A673 (cell line): ENCODE measurements around the gene GMEB2. TPM values are rescaled to one million over a fixed set of nuclear protein-coding genes. Genes with fewer than 3 reads are reported as not detected.
"Not testable (repeated sequence)": the region's sequence is repeated elsewhere in the genome, so short reads cannot be mapped to it uniquely, and the experiment has no call there.

Experiments
- BruUV-seq: library from RNA; stranded (reverse); fragments of 400-500 nt; replicated peaks from 2 replicates; lab custom pipeline; 2021; lab: Mats Ljungman, UMichigan
- CTCF ChIA-PET: fragments of 300-600 bp; sonication (Branson Sonifier 250); formaldehyde crosslinking; loops from one replicate; lab custom pipeline; 2022; ENCODE audit warnings: antibody characterized with exemption; lab: Charles Lee
- POLR2A ChIA-PET: fragments of 300-600 bp; sonication (Branson Sonifier 250); formaldehyde crosslinking; loops from one replicate; lab custom pipeline; 2022; ENCODE audit warnings: antibody characterized with exemption; ENCODE audit not compliant: low non-redundant PET; lab: Charles Lee
- DNase-seq: peaks from one replicate; pipeline ENCODE4 v3.0.0-alpha.2; 2015; ENCODE audit warnings: low spot score
- H3K27ac ChIP-seq: fragments of 200-600 bp; sonication (generic); 2 replicates; pipeline ENCODE4 v1.5.1; 2016; ENCODE audit warnings: mixed run types, low read depth, mild to moderate bottlenecking, mixed read lengths, antibody characterized with exemption, low read length; ENCODE audit not compliant: poor library complexity, severe bottlenecking
- H3K27me3 ChIP-seq: fragments of 200-600 bp; sonication (generic); replicated peaks from 2 replicates; pipeline ENCODE4 v1.6.1; 2017; ENCODE audit warnings: mixed run types, low read depth, mild to moderate bottlenecking, mixed read lengths, antibody characterized with exemption, low read length; ENCODE audit not compliant: insufficient read depth, poor library complexity
- H3K36me3 ChIP-seq: fragments of 200-600 bp; sonication (generic); 2 replicates; pipeline ENCODE4 v1.6.1; 2016; ENCODE audit warnings: mixed run types, mild to moderate bottlenecking, mixed read lengths, antibody characterized with exemption, low read length; ENCODE audit not compliant: insufficient read depth, poor library complexity, severe bottlenecking
- H3K4me1 ChIP-seq: fragments of 200-600 bp; sonication (generic); 2 replicates; pipeline ENCODE4 v1.6.1; 2017; ENCODE audit warnings: mixed run types, mild to moderate bottlenecking, mixed read lengths, antibody characterized with exemption, low read length; ENCODE audit not compliant: insufficient read depth, poor library complexity, severe bottlenecking
- H3K4me3 ChIP-seq: fragments of 200-600 bp; sonication (generic); 2 replicates; pipeline ENCODE4 v1.5.1; 2016; ENCODE audit warnings: low read depth, mixed run types, mild to moderate bottlenecking, mixed read lengths, low read length; ENCODE audit not compliant: poor library complexity, severe bottlenecking
- H3K9me3 ChIP-seq: fragments of 200-600 bp; sonication (generic); 2 replicates; pipeline ENCODE4 v1.6.1; 2016; ENCODE audit warnings: mixed run types, low read depth, mild to moderate bottlenecking, mixed read lengths, antibody characterized with exemption, low read length; ENCODE audit not compliant: poor library complexity, severe bottlenecking
- EZH2 ChIP-seq: fragments of 200-600 bp; sonication (generic); IDR thresholded peaks from 2 replicates; pipeline ENCODE4 v1.6.1; 2017; ENCODE audit warnings: borderline replicate concordance, low read depth, mild to moderate bottlenecking, mixed read lengths, antibody characterized with exemption, low read length; ENCODE audit not compliant: poor library complexity, severe bottlenecking
- intact Hi-C: fragments of 100-400 bp; cut with micrococcal nuclease; formaldehyde crosslinking; loops from one replicate; pipeline ENCODE4 v1.10.0; 2022; ENCODE audit not compliant: unreplicated experiment
- total RNA-seq: library from RNA; stranded (reverse); gene quantifications from 2 replicates; pipeline ENCODE4 v1.2.3, GENCODE V29; 2021
- TF ChIP-seq, protein P1 (sequence below): fragments of 300-800, 200-600 bp; sonication (generic); conservative IDR thresholded peaks from 2 replicates; pipeline ENCODE4 v1.5.1; 2017; ENCODE audit warnings: low read depth, mild to moderate bottlenecking, antibody characterized with exemption, low read length, moderate library complexity, mixed read lengths

The GMEB2 gene
- total RNA-seq, 1 experiment from 2014 or later: 12.8 TPM

- BruUV-seq: no TSS peak
- no peak overlapping the region for H3K27ac ChIP-seq
- intact Hi-C loops: no loop called here
- no peaks in the 10 kb centered on the region for H3K9me3 ChIP-seq
- peaks cover 2% of the 10 kb centered on the region for H3K36me3 ChIP-seq
- H3K4me1 ChIP-seq: no peaks in the 10 kb centered on the region
- CTCF ChIA-PET: no interaction called here
- no peak for DNase-seq
- TF ChIP-seq, protein P1, sequence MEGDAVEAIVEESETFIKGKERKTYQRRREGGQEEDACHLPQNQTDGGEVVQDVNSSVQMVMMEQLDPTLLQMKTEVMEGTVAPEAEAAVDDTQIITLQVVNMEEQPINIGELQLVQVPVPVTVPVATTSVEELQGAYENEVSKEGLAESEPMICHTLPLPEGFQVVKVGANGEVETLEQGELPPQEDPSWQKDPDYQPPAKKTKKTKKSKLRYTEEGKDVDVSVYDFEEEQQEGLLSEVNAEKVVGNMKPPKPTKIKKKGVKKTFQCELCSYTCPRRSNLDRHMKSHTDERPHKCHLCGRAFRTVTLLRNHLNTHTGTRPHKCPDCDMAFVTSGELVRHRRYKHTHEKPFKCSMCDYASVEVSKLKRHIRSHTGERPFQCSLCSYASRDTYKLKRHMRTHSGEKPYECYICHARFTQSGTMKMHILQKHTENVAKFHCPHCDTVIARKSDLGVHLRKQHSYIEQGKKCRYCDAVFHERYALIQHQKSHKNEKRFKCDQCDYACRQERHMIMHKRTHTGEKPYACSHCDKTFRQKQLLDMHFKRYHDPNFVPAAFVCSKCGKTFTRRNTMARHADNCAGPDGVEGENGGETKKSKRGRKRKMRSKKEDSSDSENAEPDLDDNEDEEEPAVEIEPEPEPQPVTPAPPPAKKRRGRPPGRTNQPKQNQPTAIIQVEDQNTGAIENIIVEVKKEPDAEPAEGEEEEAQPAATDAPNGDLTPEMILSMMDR: no peak
- TF ChIP-seq EZH2: no peak
- H3K4me3 ChIP-seq: no peak overlapping the region
- POLR2A ChIA-PET: no interaction called here
- H3K27me3 ChIP-seq: no peaks in the 10 kb centered on the region
Measured at GRCh38 chr20:63617092-63617875, 9.6 kb downstream of the GMEB2 start.

DNA sequence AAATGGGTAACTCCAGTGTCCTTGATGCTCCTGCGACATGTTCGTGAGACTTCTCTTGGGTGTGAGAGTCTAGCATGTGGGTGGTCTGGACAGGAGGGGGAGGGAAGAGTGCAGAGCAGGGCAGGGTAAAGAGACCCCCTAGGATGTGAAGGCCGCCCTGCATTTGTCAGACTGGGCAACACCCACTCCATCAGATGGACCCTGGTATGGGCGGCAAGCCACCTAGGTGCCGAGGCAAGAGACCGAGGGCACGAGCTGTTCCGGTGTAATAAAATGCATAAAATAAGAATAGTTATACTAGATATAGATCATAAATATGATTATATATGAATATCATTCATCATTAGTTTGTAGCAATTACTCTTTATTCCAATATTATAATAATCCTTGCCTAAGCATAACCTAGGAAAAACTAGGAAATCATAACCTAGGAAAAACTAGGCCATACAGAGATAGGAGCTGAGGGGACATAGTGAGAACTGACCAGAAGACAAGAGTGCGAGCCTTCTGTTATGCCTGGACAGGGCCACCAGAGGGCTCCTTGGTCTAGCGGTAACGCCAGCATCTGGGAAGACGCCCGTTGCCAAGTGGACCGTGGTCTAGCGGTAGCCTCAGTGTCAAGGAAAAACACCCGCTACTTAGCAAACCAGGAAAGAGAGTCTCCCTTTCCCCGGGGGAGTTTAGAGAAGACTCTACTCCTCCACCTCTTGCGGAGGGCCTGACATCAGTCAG, 12.9 kb downstream of the GMEB2 start:
- TF ChIP-seq, protein P1: peak; percentile 33; the same call in 1 of the 2 replicates
- H3K4me3 ChIP-seq, POLR2A ChIA-PET, intact Hi-C loops, H3K9me3 ChIP-seq, H3K27me3 ChIP-seq, DNase-seq, CTCF ChIA-PET, BruUV-seq, H3K27ac ChIP-seq, H3K36me3 ChIP-seq, H3K4me1 ChIP-seq: not testable (repeated sequence)

DNA sequence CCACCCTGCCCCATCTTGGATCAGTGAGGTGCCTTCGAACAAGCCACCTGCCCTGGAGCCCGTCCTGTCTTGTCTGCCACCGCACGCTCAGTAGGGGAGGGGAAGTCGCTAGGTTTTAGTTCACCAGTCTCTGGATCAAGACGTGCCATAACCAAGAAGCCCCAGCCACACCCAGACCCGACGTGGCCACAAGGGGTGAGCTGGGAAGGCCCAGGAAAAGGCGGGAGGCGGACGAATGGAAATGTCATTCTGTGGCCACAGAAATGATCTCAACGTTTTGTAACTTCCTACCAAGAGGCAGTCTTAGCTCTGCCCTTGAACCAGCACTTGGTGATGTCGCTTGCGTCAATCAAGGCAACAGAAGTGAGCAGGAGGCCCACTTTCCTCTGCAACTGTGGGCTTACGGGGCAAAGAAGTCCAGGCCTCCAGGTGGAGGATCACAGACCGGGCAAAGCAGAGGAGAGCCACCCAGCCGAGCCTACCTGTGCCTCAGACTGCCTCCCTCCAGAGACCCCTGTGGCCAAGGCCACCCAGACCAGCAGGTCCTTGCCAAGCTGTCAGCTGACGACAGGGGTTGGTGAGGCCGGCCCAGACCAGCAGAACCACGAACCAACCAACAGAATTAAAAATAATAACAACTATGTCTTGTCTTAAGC, 14.5 kb downstream of the GMEB2 start:
- ChIA-PET POLR2A (no interaction called here), CTCF (no interaction called here)
- BruUV-seq: no TSS peak

More for the DNA sequence above, 14.5 kb downstream of the GMEB2 start:
- DNase-seq: no peak
- no peaks in the 10 kb centered on the region for H3K4me1 ChIP-seq
- intact Hi-C loops: no loop called here
- no peaks in the 10 kb centered on the region for H3K27me3 ChIP-seq
- H3K4me3 ChIP-seq: no peak overlapping the region
- H3K36me3 ChIP-seq: peaks cover 2% of the 10 kb centered on the region
- TF ChIP-seq EZH2: no peak
- TF ChIP-seq, protein P1: no peak
- no peak overlapping the region for H3K27ac ChIP-seq
- H3K9me3 ChIP-seq: no peaks in the 10 kb centered on the region
